WI38 (cell line): ENCODE data around the gene LILRA6.
"Not testable (repeated sequence)": the region's sequence is repeated elsewhere in the genome, so short reads cannot be mapped to it uniquely, and the experiment has no call there.

Experiments
- H3K4me3 ChIP-seq: 2 replicates; pipeline ENCODE4 v1.5.1; 2011; ENCODE audit warnings: low read depth, mild to moderate bottlenecking, control low read depth, low read length
- TF ChIP-seq, protein P1 (sequence below): IDR thresholded peaks from 2 replicates; pipeline ENCODE4 v1.5.1; 2012; ENCODE audit warnings: low read depth, mild to moderate bottlenecking, control low read depth, low read length

The LILRA6 gene

DNA sequence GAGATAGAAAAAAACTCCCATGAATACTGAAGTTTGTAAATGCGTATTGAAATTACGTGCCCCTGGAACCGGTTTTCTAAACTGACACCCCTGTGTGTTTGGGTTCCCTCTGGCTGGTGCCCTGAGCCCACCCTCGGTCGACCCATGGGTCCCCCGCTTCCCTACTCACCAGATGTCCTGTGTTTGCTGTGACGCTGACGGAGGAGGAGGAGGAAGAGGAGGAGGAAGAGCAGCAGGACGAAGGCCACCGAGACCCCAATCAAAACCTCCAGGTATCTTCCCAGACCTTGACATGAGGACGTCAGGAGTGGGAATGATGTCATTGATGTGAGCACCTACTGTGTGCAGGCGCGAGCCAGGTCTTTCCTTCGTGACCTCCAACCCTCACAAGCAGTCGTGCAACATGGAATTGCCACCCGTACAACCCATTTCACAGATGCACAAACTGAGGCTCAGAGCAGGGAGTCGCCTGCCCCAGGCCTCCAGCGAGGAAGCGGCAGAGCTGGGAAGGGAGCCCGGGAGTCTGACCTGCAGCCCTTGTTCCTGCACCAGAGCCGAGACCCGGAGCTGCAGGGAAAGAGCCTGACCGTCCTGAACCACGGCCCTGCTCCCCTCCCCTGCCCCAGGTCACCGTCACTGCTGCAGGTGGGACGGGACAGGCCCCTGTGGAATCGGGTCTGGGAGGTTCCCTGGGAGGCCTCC is 23.5 kb downstream of the LILRA6 start:
- H3K4me3 ChIP-seq = no peak overlapping the region
- TF ChIP-seq, protein P1, sequence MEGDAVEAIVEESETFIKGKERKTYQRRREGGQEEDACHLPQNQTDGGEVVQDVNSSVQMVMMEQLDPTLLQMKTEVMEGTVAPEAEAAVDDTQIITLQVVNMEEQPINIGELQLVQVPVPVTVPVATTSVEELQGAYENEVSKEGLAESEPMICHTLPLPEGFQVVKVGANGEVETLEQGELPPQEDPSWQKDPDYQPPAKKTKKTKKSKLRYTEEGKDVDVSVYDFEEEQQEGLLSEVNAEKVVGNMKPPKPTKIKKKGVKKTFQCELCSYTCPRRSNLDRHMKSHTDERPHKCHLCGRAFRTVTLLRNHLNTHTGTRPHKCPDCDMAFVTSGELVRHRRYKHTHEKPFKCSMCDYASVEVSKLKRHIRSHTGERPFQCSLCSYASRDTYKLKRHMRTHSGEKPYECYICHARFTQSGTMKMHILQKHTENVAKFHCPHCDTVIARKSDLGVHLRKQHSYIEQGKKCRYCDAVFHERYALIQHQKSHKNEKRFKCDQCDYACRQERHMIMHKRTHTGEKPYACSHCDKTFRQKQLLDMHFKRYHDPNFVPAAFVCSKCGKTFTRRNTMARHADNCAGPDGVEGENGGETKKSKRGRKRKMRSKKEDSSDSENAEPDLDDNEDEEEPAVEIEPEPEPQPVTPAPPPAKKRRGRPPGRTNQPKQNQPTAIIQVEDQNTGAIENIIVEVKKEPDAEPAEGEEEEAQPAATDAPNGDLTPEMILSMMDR = no peak

DNA sequence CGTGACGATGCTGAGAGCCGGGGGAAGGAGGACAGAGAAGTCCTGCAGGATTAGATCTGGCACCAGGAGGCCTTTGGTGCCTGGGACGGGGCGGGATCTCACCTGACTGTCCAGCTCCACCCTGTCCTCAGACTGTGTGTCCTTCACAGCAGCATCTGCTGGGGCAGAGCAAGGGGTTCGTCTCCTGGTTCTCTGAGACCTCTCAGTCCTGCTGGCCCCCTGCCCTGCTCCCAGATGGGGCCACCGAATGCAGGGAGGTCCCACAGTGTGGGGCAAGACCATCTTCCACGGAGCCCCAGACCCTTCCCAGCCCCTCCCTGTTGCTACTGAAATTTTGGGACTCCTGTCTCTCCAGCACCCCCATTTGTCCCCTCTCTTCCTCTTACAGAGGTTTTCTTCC is 24.3 kb downstream of the LILRA6 start:
- no peak overlapping the region for H3K4me3 ChIP-seq
- TF ChIP-seq, protein P1 = no peak

DNA sequence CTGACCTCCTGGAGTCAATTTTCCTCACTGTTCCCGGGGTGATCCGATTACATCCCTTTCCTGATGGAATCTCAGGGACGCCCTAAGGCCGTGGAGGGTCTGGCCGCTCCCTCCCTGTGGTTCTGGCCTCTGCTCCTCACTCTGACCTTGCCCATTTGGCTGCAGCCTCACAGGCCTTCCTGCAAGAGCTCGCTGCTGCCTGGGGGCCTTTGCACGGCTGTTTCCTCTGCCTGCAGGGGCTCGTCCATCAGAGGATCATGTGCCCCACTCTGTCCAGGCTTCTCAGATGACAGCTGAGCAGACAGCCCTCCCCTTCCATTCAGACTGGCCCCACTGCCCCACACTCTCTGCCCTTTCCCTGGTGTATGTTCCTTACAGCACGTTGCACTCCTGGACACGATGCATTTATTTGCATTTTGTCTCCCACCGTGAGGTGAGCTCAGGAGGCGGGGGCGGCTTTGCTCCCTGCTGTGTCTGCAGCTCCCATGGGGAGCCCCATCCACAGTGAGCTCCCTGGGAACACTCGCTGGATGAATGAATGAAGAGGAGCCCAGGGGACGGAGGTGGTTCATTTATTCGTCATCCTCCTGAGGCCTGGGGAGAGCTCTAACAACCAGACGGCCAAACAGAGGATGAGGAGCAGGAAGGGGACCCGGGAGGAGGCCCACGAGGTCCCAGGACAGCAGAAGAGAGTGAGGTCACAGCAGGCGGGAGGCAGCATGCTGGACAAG is 24.9 kb downstream of the LILRA6 start:
- H3K4me3 ChIP-seq = not testable (repeated sequence)

DNA sequence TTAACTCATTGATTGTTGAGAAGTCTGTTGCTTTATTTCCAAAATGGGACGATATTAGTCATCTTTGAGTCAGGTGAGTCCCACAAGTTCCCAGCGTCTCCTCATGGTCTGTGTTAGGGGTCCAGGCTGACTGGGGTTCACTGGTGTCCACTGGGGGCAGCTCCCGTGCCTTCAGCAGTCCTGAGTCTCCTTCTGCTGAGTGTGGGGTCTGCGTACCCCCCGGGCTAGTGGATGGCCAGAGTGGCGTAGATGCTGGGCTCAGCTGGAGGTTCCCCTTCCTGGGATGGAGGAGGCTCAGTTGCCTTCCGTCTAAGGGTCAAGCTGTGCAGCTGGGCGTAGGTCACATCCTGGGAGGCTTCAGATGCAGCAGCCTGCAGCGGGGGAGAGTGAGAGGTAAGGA is 25.7 kb downstream of the LILRA6 start:
- TF ChIP-seq, protein P1 = no peak
- H3K4me3 ChIP-seq = no peak overlapping the region

DNA sequence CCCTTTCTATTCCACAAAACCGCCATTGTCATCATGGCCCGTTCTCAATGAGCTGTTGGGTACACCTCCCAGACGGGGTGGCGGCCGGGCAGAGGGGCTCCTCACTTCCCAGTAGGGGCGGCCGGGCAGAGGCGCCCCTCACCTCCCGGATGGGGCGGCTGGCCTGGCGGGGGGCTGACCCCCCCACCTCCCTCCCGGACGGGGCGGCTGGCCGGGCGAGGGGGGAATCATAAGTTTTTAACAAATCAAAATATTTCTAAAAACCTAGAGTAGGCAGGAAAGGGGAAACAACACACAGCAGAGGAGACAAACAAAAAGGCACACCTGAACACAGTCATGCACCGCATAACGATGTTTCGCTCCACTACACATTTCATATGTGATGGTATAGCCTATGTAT is 27.9 kb downstream of the LILRA6 start:
- not testable (repeated sequence) for H3K4me3 ChIP-seq

DNA sequence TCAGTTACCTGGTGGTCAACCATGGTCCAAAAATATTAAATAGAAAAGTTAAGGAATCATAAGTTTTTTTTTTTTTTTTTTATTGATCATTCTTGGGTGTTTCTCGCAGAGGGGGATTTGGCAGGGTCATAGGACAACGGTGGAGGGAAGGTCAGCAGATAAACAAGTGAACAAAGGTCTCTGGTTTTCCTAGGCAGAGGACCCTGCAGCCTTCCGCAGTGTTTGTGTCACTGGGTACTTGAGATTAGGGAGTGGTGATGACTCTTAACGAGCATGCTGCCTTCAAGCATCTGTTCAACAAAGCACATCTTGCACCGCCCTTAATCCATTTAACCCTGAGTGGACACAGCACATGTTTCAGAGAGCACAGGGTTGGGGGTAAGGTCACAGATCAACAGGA is 28.4 kb downstream of the LILRA6 start:
- not testable (repeated sequence) for H3K4me3 ChIP-seq

DNA sequence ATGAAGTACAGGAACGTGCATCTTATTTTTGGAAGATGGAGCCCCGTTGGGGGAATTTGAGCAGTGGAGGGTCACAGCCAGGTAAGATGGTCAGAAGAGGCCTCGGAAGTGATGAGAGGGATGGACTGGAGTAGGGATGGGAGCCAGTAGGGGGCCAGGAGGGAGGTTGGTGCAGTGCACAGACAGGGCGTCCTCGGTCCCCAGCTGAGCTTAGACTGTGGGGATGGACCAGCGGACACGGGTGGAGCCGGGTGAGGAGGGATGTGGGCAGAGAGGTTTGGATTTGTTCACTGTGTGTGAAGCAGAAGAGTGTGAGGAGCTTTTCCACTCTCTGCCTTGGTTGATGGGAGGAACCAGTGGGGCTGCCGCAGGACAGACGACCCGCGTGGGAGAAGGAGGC is 31.4 kb downstream of the LILRA6 start:
- TF ChIP-seq, protein P1 = no peak
- H3K4me3 ChIP-seq = no peak overlapping the region

DNA sequence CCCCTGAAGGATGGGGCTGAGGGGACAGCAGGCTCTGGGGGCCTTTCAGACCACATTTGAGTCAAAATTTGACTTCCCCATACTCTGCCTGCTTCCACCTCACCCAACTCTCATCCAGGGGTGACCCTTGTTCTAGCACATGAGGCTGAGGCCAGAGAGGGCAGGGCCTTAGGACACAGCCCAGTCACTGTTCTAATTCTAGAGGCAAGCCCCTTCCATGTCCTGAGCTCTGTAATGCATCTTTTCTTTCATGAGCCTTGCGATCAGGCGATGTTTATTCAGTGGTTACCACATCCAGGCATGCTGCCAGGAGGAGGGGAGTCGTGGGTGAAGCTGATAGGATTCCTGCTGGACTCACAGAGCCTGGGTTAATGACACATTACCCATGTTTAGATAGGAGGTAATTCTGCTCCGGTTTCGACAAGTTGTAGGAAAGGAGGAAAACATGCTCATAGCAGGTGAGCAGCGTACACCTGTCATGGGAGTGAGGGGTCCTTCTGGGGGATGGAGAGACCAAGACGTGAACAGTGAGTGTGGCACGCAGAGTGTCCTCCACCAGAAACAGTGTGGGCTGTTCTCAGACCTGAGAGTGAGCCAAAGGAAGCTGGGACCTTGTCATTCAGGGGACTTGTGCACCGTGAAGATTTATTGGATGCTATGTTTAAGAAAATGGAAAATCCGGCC is 32.6 kb downstream of the LILRA6 start:
- TF ChIP-seq, protein P1 = no peak
- no peak overlapping the region for H3K4me3 ChIP-seq
